DND-41 (cell line): Measurements from ENCODE around the gene NSG1.

Experiments used
- ATAC-seq: fragments of 200-7000 bp; cut with Tn5 transposase; 3 replicates; pipeline ENCODE4 v1.9.1; 2021; ENCODE audit warnings: low read depth; ENCODE audit not compliant: insufficient read depth
- DNase-seq: peaks from one replicate; pipeline ENCODE4 v3.0.0-alpha.2; 2020
- H2AFZ ChIP-seq: 2 replicates; pipeline ENCODE4 v1.6.0; 2012; ENCODE audit warnings: low read depth, low read length
- H3K27ac ChIP-seq: 2 replicates; pipeline ENCODE4 v1.5.1; 2012; ENCODE audit warnings: low read length, inconsistent platforms
- H3K27me3 ChIP-seq: fragments of 200-600 bp; sonication (generic); 2 replicates; pipeline ENCODE4 v1.6.0; 2012; ENCODE audit warnings: low read length, mild to moderate bottlenecking, inconsistent platforms; ENCODE audit not compliant: insufficient read depth, poor library complexity
- H3K36me3 ChIP-seq: 2 replicates; pipeline ENCODE4 v1.5.1; 2012; ENCODE audit warnings: low read length, inconsistent platforms; ENCODE audit not compliant: insufficient read depth
- H3K4me1 ChIP-seq: 2 replicates; pipeline ENCODE4 v1.5.1; 2012; ENCODE audit warnings: mild to moderate bottlenecking, low read length; ENCODE audit not compliant: insufficient read depth
- H3K4me2 ChIP-seq: 2 replicates; pipeline ENCODE4 v1.6.0; 2012; ENCODE audit warnings: mild to moderate bottlenecking, moderate library complexity, low read length, inconsistent platforms; ENCODE audit not compliant: insufficient read depth
- H3K4me3 ChIP-seq, 2 experiments: fragments of 200-600 bp in 1 of 2; shearing (Covaris generic) in 1 of 2; 2 replicates each; pipeline ENCODE4 v1.5.1; 2012 to 2016; ENCODE audit warnings: inconsistent platforms in 2 of 2, low read length in 2 of 2, mild to moderate bottlenecking in 2 of 2, low read depth in 1 of 2, moderate library complexity in 1 of 2
- H3K79me2 ChIP-seq: 2 replicates; pipeline ENCODE4 v1.6.0; 2012; ENCODE audit warnings: low read length, inconsistent platforms; ENCODE audit not compliant: insufficient read depth
- H3K9ac ChIP-seq: 2 replicates; pipeline ENCODE4 v1.6.0; 2012; ENCODE audit warnings: low read depth, mild to moderate bottlenecking, inconsistent platforms, low read length, moderate library complexity
- H3K9me3 ChIP-seq: 2 replicates; pipeline ENCODE4 v1.5.1; 2012; ENCODE audit warnings: low read length, moderate library complexity, mild to moderate bottlenecking, inconsistent platforms; ENCODE audit not compliant: insufficient read depth, severe bottlenecking
- H4K20me1 ChIP-seq: 2 replicates; pipeline ENCODE4 v1.6.0; 2012; ENCODE audit warnings: low read length; ENCODE audit not compliant: insufficient read depth
- CTCF ChIP-seq: IDR thresholded peaks from 2 replicates; pipeline ENCODE4 v1.5.1; 2012; ENCODE audit warnings: borderline replicate concordance, low read length, moderate library complexity, mild to moderate bottlenecking; ENCODE audit not compliant: poor library complexity, severe bottlenecking; ENCODE audit errors: extremely low read depth
- EZH2 ChIP-seq: IDR thresholded peaks from 3 replicates; pipeline ENCODE4 v1.6.1; 2012; ENCODE audit warnings: borderline replicate concordance, low read depth, mild to moderate bottlenecking, moderate library complexity, low read length, inconsistent platforms; ENCODE audit not compliant: severe bottlenecking

NSG1 gene

DNA sequence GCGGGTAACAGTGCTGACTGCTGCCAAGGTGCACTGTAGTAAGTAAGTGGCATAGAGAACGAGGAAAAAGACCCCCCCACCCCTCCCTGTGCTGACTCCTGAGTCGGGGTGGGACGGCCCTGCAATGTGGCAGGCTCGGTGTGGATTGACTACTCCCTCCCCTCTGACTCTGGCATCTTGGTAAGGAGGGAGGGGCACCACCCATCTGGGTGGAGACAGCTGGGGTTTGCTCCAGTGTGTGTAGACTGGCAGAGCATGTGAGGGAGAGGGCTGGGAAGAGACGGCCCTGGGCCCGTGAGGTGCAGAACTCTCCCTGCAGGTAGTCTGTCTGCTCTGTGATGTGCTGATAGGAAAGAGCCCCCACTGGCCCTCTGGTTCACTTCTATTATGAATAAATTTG lies 31.0 kb downstream of the NSG1 start:
- TF ChIP-seq CTCF (no peak), EZH2 (no peak)
- DNase-seq (peak; percentile 63), ATAC-seq (peak; percentile 89)
- no peak overlapping the region for H3K4me3 ChIP-seq
- H3K27ac ChIP-seq, result no peak overlapping the region
- no peak overlapping the region for H2AFZ ChIP-seq
- no peaks in the 10 kb centered on the region for H3K9me3 ChIP-seq
- no peaks in the 10 kb centered on the region for H3K79me2 ChIP-seq
- no peaks in the 10 kb centered on the region for H3K27me3 ChIP-seq
- peaks cover 2% of the 10 kb centered on the region; the same call in 1 of the 2 replicates for H4K20me1 ChIP-seq
- H3K36me3 ChIP-seq, result peaks cover 64% of the 10 kb centered on the region
- H3K4me2 ChIP-seq, result no peak overlapping the region
- H3K9ac ChIP-seq, result no peak overlapping the region
- peaks cover 16% of the 10 kb centered on the region for H3K4me1 ChIP-seq

- TF ChIP-seq CTCF (no peak), EZH2 (no peak)
- H3K27me3 ChIP-seq, result no peaks in the 10 kb centered on the region
- H3K4me1 ChIP-seq, result peaks cover 16% of the 10 kb centered on the region
- ATAC-seq (peak; percentile 41; the same call in 2 of the 3 replicates), DNase-seq (peak; percentile 18)
- no peaks in the 10 kb centered on the region for H3K79me2 ChIP-seq
- no peak overlapping the region for H3K9ac ChIP-seq
- H3K36me3 ChIP-seq, result peaks cover 74% of the 10 kb centered on the region
- no peaks in the 10 kb centered on the region for H3K9me3 ChIP-seq
- H4K20me1 ChIP-seq, result peaks cover 2% of the 10 kb centered on the region; the same call in 1 of the 2 replicates
- H2AFZ ChIP-seq, result no peak overlapping the region
- no peak overlapping the region for H3K4me2 ChIP-seq
- H3K4me3 ChIP-seq, result no peak overlapping the region
- peak overlapping the region; percentile 28; the same call in 1 of the 2 replicates for H3K27ac ChIP-seq
Measured at GRCh38 chr4:4418676-4419390, 31.9 kb downstream of the NSG1 start.

GRCh38 chr4:4419896-4420295 lies 33.0 kb downstream of the NSG1 start:
- ATAC-seq (no peak), DNase-seq (no peak)
- Histone ChIP-seq H3K4me1 (peaks cover 16% of the 10 kb centered on the region), H3K79me2 (no peaks in the 10 kb centered on the region), H3K9me3 (no peaks in the 10 kb centered on the region), H3K4me2 (no peak overlapping the region), H4K20me1 (peaks cover 2% of the 10 kb centered on the region; the same call in 1 of the 2 replicates), H3K36me3 (peaks cover 81% of the 10 kb centered on the region), H3K27me3 (no peaks in the 10 kb centered on the region), H3K9ac (no peak overlapping the region), H3K4me3 (no peak overlapping the region), H2AFZ (no peak overlapping the region), H3K27ac (no peak overlapping the region)
- TF ChIP-seq CTCF (no peak), EZH2 (no peak)
